Peyer's patch (tissue), 4 donors: ENCODE data around the gene NKAIN2. TPM values are rescaled to one million over a fixed set of nuclear protein-coding genes. Genes with fewer than 3 reads are reported as not detected.

Experiments used
- DNase-seq, 3 donors: peaks; one replicate each; pipeline ENCODE4 v3.0.0-alpha.2; 2017 to 2019
- H3K27ac ChIP-seq, 4 donors: fragments of 200-600 bp; sonication (generic); one replicate each; pipeline ENCODE4 v1.5.1; 2016 to 2019
- H3K27me3 ChIP-seq, 2 donors: fragments of 200-600 bp; sonication (generic); one replicate each; pipeline ENCODE4 v1.5.1; 2019
- H3K36me3 ChIP-seq, 3 donors: fragments of 200-600 bp; sonication (generic); one replicate each; pipeline ENCODE4 v1.5.1; 2016 to 2019
- H3K4me1 ChIP-seq, 4 donors: fragments of 200-600 bp; sonication (generic); one replicate each; pipeline ENCODE4 v1.5.1; 2016 to 2019
- H3K4me3 ChIP-seq, 4 donors: fragments of 200-600 bp; sonication (generic); 1 replicate in 3 of 4; 2 replicates in 1 of 4; pipeline ENCODE4 v1.5.1; 2016 to 2019; ENCODE audit warnings: mild to moderate bottlenecking in 1 of 4
- H3K9me3 ChIP-seq, 4 donors: fragments of 200-600 bp; sonication (generic); one replicate each; pipeline ENCODE4 v1.5.1; 2016 to 2019; ENCODE audit warnings: mild to moderate bottlenecking in 1 of 4
- CTCF ChIP-seq, 6 experiments: fragments of 450-650 bp in 4 of 6; fragments of 200-600 bp in 2 of 6; sonication (generic) in 1 of 6; IDR thresholded peaks; one replicate each; pipeline ENCODE4 v1.5.1; 2017 to 2019; ENCODE audit warnings: antibody characterized with exemption in 6 of 6, mild to moderate bottlenecking in 3 of 6, moderate library complexity in 1 of 6
- POLR2A ChIP-seq, 2 donors: fragments of 450-650 bp; IDR thresholded peaks; one replicate each; pipeline ENCODE4 v1.5.1; 2017; ENCODE audit warnings: antibody characterized with exemption in 2 of 2, mild to moderate bottlenecking in 2 of 2, moderate library complexity in 2 of 2
- total RNA-seq, 4 donors: library from RNA; depleted of rRNA; stranded (reverse); fragments of >200 nt; gene quantifications; one replicate each; pipeline ENCODE4 v1.1.0, GENCODE V29; 2016

NKAIN2 gene
- total RNA-seq, 4 donors from 2014 or later, result not detected

DNA sequence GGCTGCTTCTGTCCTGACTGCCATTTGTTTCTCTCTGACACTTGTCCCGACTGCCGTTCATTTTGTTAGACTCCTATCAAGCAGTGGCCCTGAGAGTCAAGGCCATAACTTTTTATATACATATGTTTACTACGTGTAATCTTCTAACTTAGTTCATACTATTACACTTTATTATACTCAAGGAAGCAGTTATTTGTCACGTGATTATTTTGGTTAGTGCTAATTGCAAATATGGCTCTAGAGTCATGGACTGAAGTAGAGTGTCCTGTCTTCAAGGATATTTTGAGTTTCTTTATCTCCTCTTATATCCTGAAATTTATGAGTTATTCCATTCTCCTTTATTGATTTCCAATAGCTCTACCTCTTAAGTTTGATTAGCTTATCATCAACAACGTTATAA lies 864.4 kb downstream of the NKAIN2 start:
- no peak for DNase-seq
- no peaks in the 10 kb centered on the region for H3K4me1 ChIP-seq
- no peak overlapping the region for H3K27ac ChIP-seq
- TF ChIP-seq CTCF (IDR thresholded peaks at IDR 0.05) (no peak), POLR2A (IDR thresholded peaks at IDR 0.05) (no peak)
- no peaks in the 10 kb centered on the region for H3K9me3 ChIP-seq
- H3K27me3 ChIP-seq, result no peaks in the 10 kb centered on the region
- no peaks in the 10 kb centered on the region for H3K36me3 ChIP-seq
- H3K4me3 ChIP-seq, result no peak overlapping the region

- TF ChIP-seq POLR2A (IDR thresholded peaks at IDR 0.05) (no peak), CTCF (IDR thresholded peaks at IDR 0.05) (no peak)
- no peaks in the 10 kb centered on the region for H3K27me3 ChIP-seq
- no peak overlapping the region for H3K4me3 ChIP-seq
- H3K27ac ChIP-seq, result no peak overlapping the region
- no peaks in the 10 kb centered on the region for H3K9me3 ChIP-seq
- H3K36me3 ChIP-seq, result no peaks in the 10 kb centered on the region
- H3K4me1 ChIP-seq, result no peaks in the 10 kb centered on the region
- DNase-seq, result no peak
Observed at GRCh38 chr6:124669713-124670480, 866.2 kb downstream of the NKAIN2 start.

DNA sequence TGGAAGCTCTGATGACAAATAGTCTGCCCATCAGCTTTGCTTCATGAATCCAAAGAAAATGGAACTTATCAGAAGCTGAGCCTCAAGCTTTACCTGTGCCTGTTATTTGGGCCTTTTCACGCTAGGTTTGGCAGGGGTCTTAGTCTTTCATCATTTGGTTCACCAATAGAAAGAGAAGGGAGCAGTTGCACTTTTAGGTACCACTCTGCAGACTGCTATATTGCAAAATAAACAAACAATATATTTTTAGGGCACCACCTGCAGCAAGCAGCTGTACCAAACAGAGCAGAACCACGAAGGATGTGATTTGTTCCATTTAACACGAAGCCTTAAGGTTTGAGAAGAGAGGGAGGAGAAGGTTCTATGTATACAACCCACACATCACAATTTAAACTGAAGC lies 867.1 kb downstream of the NKAIN2 start:
- H3K4me3 ChIP-seq, result no peak overlapping the region
- no peaks in the 10 kb centered on the region for H3K27me3 ChIP-seq
- H3K9me3 ChIP-seq, result no peaks in the 10 kb centered on the region
- no peak for DNase-seq
- H3K27ac ChIP-seq, result no peak overlapping the region
- H3K36me3 ChIP-seq, result no peaks in the 10 kb centered on the region
- H3K4me1 ChIP-seq, result no peaks in the 10 kb centered on the region
- no peak for TF ChIP-seq POLR2A (IDR thresholded peaks at IDR 0.05)
- no peak for TF ChIP-seq CTCF (IDR thresholded peaks at IDR 0.05)

DNA sequence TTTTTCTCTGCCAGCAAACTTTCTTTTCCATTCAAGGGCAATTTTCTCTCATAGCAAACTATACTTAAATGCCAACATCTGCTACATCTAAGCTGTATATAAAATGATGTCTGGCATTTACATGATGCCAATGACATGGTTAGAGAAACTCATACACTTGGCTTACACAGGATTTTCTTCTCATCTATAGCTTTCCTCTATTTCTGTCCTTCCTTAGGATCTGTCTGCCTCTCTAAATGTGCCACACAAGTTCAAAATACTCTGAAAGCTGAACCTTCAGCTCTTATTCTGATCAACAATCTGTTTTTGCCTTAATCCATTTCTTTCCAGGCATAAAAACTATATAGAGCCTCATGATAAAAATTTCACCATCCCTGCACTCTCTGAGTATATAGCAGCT lies 867.7 kb downstream of the NKAIN2 start:
- Histone ChIP-seq H3K27ac (no peak overlapping the region), H3K4me3 (no peak overlapping the region)
- TF ChIP-seq CTCF (IDR thresholded peaks at IDR 0.05) (no peak), POLR2A (IDR thresholded peaks at IDR 0.05) (no peak)

DNA sequence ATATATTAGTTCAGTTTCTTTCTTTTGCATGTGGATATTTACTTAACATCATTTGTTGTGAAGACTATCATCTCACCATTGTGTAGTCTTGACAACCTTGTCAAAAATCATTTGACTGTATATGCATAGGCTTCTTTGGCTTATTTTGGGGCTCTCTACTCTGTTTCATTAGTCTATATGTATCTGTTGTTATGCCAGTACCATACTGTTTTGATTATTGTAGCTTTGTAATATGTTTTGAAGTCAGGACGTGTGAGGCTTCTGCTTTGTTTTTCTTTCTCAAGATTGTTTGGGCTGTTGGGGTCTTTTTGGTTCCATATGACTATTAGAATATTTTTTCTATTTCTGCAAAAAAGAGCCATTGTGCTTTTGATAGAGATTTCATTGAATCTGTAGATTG lies 870.4 kb downstream of the NKAIN2 start:
- Histone ChIP-seq H3K36me3 (no peaks in the 10 kb centered on the region), H3K27me3 (no peaks in the 10 kb centered on the region), H3K4me1 (no peaks in the 10 kb centered on the region), H3K27ac (no peak overlapping the region), H3K9me3 (peaks cover 0 to 6% (median 0%) of the 10 kb centered on the region in 4 donors), H3K4me3 (no peak overlapping the region)
- DNase-seq, result no peak
- TF ChIP-seq POLR2A (IDR thresholded peaks at IDR 0.05) (no peak), CTCF (IDR thresholded peaks at IDR 0.05) (no peak)

More for the DNA sequence above, 867.7 kb downstream of the NKAIN2 start:
- no peak for DNase-seq
- no peaks in the 10 kb centered on the region for H3K27me3 ChIP-seq
- no peaks in the 10 kb centered on the region for H3K36me3 ChIP-seq
- no peaks in the 10 kb centered on the region for H3K4me1 ChIP-seq
- no peaks in the 10 kb centered on the region for H3K9me3 ChIP-seq
